Endometrium (tissue), 2 donors: Measurements from ENCODE around the gene GEMIN2.
"Not testable (repeated sequence)": the region's sequence is repeated elsewhere in the genome, so short reads cannot be mapped to it uniquely, and the experiment has no call there.

Experiments
- FAIRE-seq: peaks from 2 replicates; lab custom pipeline; 2012; peaks lifted over from hg19 to GRCh38; lab: Jason Lieb, UNC
- donor health status: control.
- donor health status: control.

The GEMIN2 gene

GRCh38 chr14:39179042-39179441 is 64.9 kb downstream of the GEMIN2 start:
- no peak for FAIRE-seq

GRCh38 chr14:39180553-39180952 is 66.4 kb downstream of the GEMIN2 start:
- no peak for FAIRE-seq

GRCh38 chr14:39181026-39181692 is 67.0 kb downstream of the GEMIN2 start:
- FAIRE-seq = no peak

- FAIRE-seq = no peak
Observed at GRCh38 chr14:39181693-39182047, 67.5 kb downstream of the GEMIN2 start.

GRCh38 chr14:39182770-39183684 is 68.9 kb downstream of the GEMIN2 start:
- FAIRE-seq = no peak

- not testable (repeated sequence) for FAIRE-seq
Observed at GRCh38 chr14:39183685-39184003, 69.5 kb downstream of the GEMIN2 start.

- FAIRE-seq = no peak
Observed at GRCh38 chr14:39184628-39185255, 70.6 kb downstream of the GEMIN2 start.

GRCh38 chr14:39185256-39186049 is 71.3 kb downstream of the GEMIN2 start:
- FAIRE-seq = no peak
